Neural progenitor cell (in vitro differentiated cells): ENCODE measurements around the gene AFF3.

ENCODE experiments used
- CTCF ChIP-seq: fragments of 200-600 bp; sonication (generic); IDR thresholded peaks from 2 replicates; pipeline ENCODE4 v1.5.1; 2017; ENCODE audit warnings: antibody characterized with exemption, mild to moderate bottlenecking
- EZH2 ChIP-seq: fragments of 200-600 bp; sonication (generic); IDR thresholded peaks from 2 replicates; pipeline ENCODE4 v1.6.1; 2017; ENCODE audit warnings: antibody characterized with exemption, mild to moderate bottlenecking, moderate library complexity
- EZH2phosphoT487 ChIP-seq: fragments of 200-600 bp; sonication (generic); IDR thresholded peaks from 2 replicates; pipeline ENCODE4 v1.6.1; 2017; ENCODE audit warnings: antibody characterized with exemption

DNA sequence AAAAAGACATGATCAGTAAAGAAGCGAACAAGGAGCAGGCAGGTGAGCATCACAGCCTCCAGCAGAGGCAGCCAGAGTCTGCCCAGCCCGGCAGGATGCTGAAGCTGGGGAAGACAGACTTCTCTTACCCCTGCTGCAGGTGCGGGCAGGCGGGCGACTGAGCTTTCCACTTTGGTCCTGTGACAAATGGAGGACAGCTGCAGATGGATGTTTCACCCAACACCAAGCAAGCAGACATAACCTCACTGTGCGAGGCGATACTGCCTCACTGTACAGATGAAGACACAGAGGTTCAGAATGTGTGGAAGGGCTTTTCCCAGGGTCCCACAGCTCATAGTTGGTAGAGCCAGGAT lies 251.0 kb downstream of the AFF3 start:
- TF ChIP-seq CTCF (no peak), EZH2 (no peak), EZH2phosphoT487 (no peak)
